Glutamatergic neuron (in vitro differentiated cells): ENCODE measurements around the gene DNM3. TPM values are rescaled to one million over a fixed set of nuclear protein-coding genes. Genes with fewer than 3 reads are reported as not detected.
"Not testable (repeated sequence)": the region's sequence is repeated elsewhere in the genome, so short reads cannot be mapped to it uniquely, and the experiment has no call there.

Experiments used
- DNase-seq: peaks from one replicate; pipeline ENCODE4 v3.0.0; 2022
- H3K27ac Mint-ChIP-seq: one replicate; pipeline ENCODE4 v1.8.0; 2020; ENCODE audit warnings: mild to moderate bottlenecking, mixed read lengths, inconsistent platforms; ENCODE audit not compliant: unreplicated experiment
- H3K27me3 Mint-ChIP-seq: one replicate; pipeline ENCODE4 v1.8.0; 2020; ENCODE audit warnings: mild to moderate bottlenecking, moderate library complexity, mixed read lengths, inconsistent platforms; ENCODE audit not compliant: unreplicated experiment
- H3K36me3 Mint-ChIP-seq: one replicate; pipeline ENCODE4 v1.8.0; 2020; ENCODE audit warnings: mild to moderate bottlenecking, mixed read lengths, inconsistent platforms; ENCODE audit not compliant: unreplicated experiment
- H3K4me1 Mint-ChIP-seq: one replicate; pipeline ENCODE4 v1.8.0; 2020; ENCODE audit warnings: mild to moderate bottlenecking, low read depth, mixed read lengths, inconsistent platforms; ENCODE audit not compliant: unreplicated experiment
- H3K4me3 Mint-ChIP-seq: one replicate; pipeline ENCODE4 v1.8.0; 2020; ENCODE audit warnings: mild to moderate bottlenecking, mixed read lengths, inconsistent platforms; ENCODE audit not compliant: unreplicated experiment
- H3K9me3 Mint-ChIP-seq: one replicate; pipeline ENCODE4 v1.8.0; 2020; ENCODE audit warnings: mild to moderate bottlenecking, moderate library complexity, mixed read lengths, inconsistent platforms; ENCODE audit not compliant: unreplicated experiment
- CTCF ChIP-seq: fragments of 200-600 bp; sonication (generic); IDR thresholded peaks from one replicate; pipeline ENCODE4 v1.5.0; 2021; ENCODE audit not compliant: partially characterized antibody, unreplicated experiment
- total RNA-seq: library from RNA; stranded (reverse); fragmentation: NEBNext Ultra II Directional; extraction: Animal tissue kit (Norgen Biotek cat#: 25700); gene quantifications from one replicate; pipeline ENCODE4 v1.2.1, GENCODE V29; 2021; ENCODE audit not compliant: unreplicated experiment

DNM3 gene
- total RNA-seq, 1 donor from 2014 or later = 11.4 TPM

- Mint-ChIP-seq H3K27ac (no peak overlapping the region), H3K36me3 (no peaks in the 10 kb centered on the region), H3K9me3 (no peaks in the 10 kb centered on the region), H3K4me3 (no peak overlapping the region), H3K4me1 (no peaks in the 10 kb centered on the region), H3K27me3 (no peaks in the 10 kb centered on the region)
- no peak for TF ChIP-seq CTCF
- no peak for DNase-seq
Observed at GRCh38 chr1:172054172-172054571, 212.9 kb downstream of the DNM3 start.

DNA sequence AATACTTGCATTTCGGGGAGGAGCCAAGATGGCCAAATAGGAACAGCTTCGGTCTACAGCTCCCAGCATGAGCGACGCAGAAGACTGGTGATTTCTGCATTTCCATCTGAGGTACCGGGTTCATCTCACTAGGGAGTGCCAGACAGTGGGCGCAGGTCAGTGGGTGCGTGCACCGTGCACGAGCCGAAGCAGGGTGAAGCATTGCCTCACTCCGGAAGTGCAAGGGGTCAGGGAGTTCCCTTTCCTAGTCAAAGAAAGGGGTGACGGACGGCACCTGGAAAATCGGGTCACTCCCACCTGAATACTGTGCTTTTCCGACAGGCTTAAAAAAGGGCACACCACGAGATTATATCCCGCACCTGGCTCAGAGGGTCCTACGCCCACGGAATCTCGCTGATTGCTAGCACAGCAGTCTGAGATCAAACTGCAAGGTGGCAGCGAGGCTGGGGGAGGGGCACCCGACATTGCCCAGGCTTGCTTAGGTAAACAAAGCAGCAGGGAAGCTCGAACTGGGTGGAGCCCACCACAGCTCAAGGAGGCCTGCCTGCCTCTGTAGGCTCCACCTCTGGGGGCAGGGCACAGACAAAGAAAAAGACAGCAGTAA is 214.6 kb downstream of the DNM3 start:
- not testable (repeated sequence) for H3K36me3 Mint-ChIP-seq, H3K27me3 Mint-ChIP-seq, H3K27ac Mint-ChIP-seq, H3K9me3 Mint-ChIP-seq, H3K4me3 Mint-ChIP-seq, DNase-seq, H3K4me1 Mint-ChIP-seq

- no peak overlapping the region for H3K4me3 Mint-ChIP-seq
- no peak for DNase-seq
- H3K9me3 Mint-ChIP-seq = no peaks in the 10 kb centered on the region
- no peaks in the 10 kb centered on the region for H3K36me3 Mint-ChIP-seq
- no peak for TF ChIP-seq CTCF
- H3K27me3 Mint-ChIP-seq = no peaks in the 10 kb centered on the region
- H3K4me1 Mint-ChIP-seq = no peaks in the 10 kb centered on the region
- no peak overlapping the region for H3K27ac Mint-ChIP-seq
Observed at GRCh38 chr1:172068334-172068733, 227.0 kb downstream of the DNM3 start.

DNA sequence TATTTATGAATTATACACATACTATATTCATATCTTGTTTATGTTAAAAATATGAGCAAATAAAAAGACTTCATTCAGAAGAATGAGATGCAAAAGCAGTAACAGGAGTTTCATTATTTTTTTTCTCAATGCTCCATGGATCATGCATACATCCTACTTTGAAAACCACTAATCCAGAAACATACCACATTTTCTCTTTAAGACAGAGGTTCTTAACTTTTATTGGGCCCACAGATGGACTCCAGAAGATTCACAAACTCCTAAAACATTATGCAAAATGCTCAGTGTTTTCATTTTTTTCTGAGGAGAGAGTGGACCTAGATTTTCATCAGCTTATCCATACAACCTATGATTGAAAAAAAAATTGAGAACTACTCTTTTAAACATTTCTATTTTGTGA is 227.8 kb downstream of the DNM3 start:
- no peak overlapping the region for H3K4me3 Mint-ChIP-seq
- TF ChIP-seq CTCF = no peak
- no peaks in the 10 kb centered on the region for H3K4me1 Mint-ChIP-seq

GRCh38 chr1:172069534-172069933 is 228.2 kb downstream of the DNM3 start:
- no peak for DNase-seq
- Mint-ChIP-seq H3K4me1 (no peaks in the 10 kb centered on the region), H3K27ac (no peak overlapping the region), H3K36me3 (no peaks in the 10 kb centered on the region), H3K27me3 (no peaks in the 10 kb centered on the region), H3K4me3 (no peak overlapping the region), H3K9me3 (no peaks in the 10 kb centered on the region)
- no peak for TF ChIP-seq CTCF

More for the DNA sequence above, 227.8 kb downstream of the DNM3 start:
- no peak overlapping the region for H3K27ac Mint-ChIP-seq
- DNase-seq = no peak
- H3K36me3 Mint-ChIP-seq = no peaks in the 10 kb centered on the region
- no peaks in the 10 kb centered on the region for H3K27me3 Mint-ChIP-seq
- H3K9me3 Mint-ChIP-seq = no peaks in the 10 kb centered on the region

- Mint-ChIP-seq H3K9me3 (peaks cover 1% of the 10 kb centered on the region), H3K4me1 (no peaks in the 10 kb centered on the region), H3K36me3 (no peaks in the 10 kb centered on the region), H3K4me3 (no peak overlapping the region), H3K27me3 (no peaks in the 10 kb centered on the region), H3K27ac (no peak overlapping the region)
- TF ChIP-seq CTCF = no peak
- no peak for DNase-seq
Observed at GRCh38 chr1:172070055-172070454, 228.8 kb downstream of the DNM3 start.
